IPS DF 6.9 (cell line): Measurements from ENCODE around the gene EPN2.

Source experiments
- DNase-seq: peaks from one replicate; pipeline ENCODE4 v3.0.0-alpha.2; 2013; ENCODE audit warnings: low read depth, low spot score
- H3K27ac ChIP-seq: one replicate; pipeline ENCODE4 v1.5.1; 2013; ENCODE audit warnings: low read length, control low read depth
- H3K27me3 ChIP-seq: 2 replicates; pipeline ENCODE4 v1.6.1; 2013; ENCODE audit warnings: mild to moderate bottlenecking, low read length; ENCODE audit not compliant: control insufficient read depth, insufficient read depth
- H3K36me3 ChIP-seq: 2 replicates; pipeline ENCODE4 v1.6.1; 2013; ENCODE audit warnings: low read length; ENCODE audit not compliant: control insufficient read depth, insufficient read depth
- H3K4me1 ChIP-seq: 2 replicates; pipeline ENCODE4 v1.6.1; 2013; ENCODE audit warnings: low read length; ENCODE audit not compliant: control insufficient read depth, insufficient read depth
- H3K4me3 ChIP-seq: 2 replicates; pipeline ENCODE4 v1.5.1; 2013; ENCODE audit warnings: mild to moderate bottlenecking, low read length
- H3K9me3 ChIP-seq: 2 replicates; pipeline ENCODE4 v1.6.1; 2013; ENCODE audit warnings: low read length, inconsistent platforms; ENCODE audit not compliant: control insufficient read depth, insufficient read depth
- WGBS: extraction: QIAGEN DNeasy Blood & Tissue Kit; methylation state at CpG from one replicate; pipeline ENCODE4 v1.1.7; 2013; ENCODE audit warnings: mixed read lengths, missing lambda C conversion rate; ENCODE audit not compliant: insufficient read length, insufficient coverage; 5-methylcytosine and 5-hydroxymethylcytosine counted together

The EPN2 gene

DNA sequence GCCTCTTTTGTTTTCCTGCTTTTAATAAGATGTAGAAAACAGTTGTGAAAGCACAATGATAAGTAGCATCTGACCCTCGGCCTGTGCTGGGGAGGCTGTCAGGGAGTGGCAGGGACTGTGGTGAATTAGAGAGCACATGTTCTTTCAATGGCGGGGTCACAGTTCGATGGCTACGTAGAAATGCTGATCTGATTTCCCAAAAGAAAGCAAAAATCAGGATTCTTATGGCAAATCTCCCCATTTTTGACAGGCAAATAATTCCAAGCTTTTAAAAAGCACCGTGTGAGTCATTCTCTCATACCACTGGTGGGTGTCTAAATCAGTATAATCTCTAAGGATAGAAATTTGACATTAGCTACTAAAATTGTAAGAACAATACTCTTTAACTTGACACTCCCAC, 137.0 kb downstream of the EPN2 start:
- no peaks in the 10 kb centered on the region for H3K27me3 ChIP-seq
- no peaks in the 10 kb centered on the region for H3K9me3 ChIP-seq
- H3K36me3 ChIP-seq = no peaks in the 10 kb centered on the region
- no peak overlapping the region for H3K27ac ChIP-seq
- peaks cover 3% of the 10 kb centered on the region for H3K4me1 ChIP-seq
- no CpG with 5 or more reads among the region's 5 CpGs for WGBS
- no peak for DNase-seq
- no peak overlapping the region for H3K4me3 ChIP-seq

GRCh38 chr17:19375732-19376131, 138.6 kb downstream of the EPN2 start:
- Histone ChIP-seq H3K4me1 (peaks cover 4% of the 10 kb centered on the region), H3K27ac (no peak overlapping the region), H3K36me3 (peaks cover 12% of the 10 kb centered on the region), H3K4me3 (no peak overlapping the region), H3K9me3 (no peaks in the 10 kb centered on the region), H3K27me3 (no peaks in the 10 kb centered on the region)
- WGBS = no CpG with 5 or more reads among the region's 1 CpG
- no peak for DNase-seq

- no peak for DNase-seq
- Histone ChIP-seq H3K4me3 (peak overlapping the region; percentile 61; the same call in 1 of the 2 replicates), H3K27ac (no peak overlapping the region), H3K4me1 (peaks cover 4% of the 10 kb centered on the region), H3K36me3 (peaks cover 23% of the 10 kb centered on the region), H3K9me3 (no peaks in the 10 kb centered on the region), H3K27me3 (no peaks in the 10 kb centered on the region)
- no CpG with 5 or more reads among the region's 2 CpGs for WGBS
These were observed 139.6 kb downstream of the EPN2 start for GRCh38 chr17:19376811-19377210.

DNA sequence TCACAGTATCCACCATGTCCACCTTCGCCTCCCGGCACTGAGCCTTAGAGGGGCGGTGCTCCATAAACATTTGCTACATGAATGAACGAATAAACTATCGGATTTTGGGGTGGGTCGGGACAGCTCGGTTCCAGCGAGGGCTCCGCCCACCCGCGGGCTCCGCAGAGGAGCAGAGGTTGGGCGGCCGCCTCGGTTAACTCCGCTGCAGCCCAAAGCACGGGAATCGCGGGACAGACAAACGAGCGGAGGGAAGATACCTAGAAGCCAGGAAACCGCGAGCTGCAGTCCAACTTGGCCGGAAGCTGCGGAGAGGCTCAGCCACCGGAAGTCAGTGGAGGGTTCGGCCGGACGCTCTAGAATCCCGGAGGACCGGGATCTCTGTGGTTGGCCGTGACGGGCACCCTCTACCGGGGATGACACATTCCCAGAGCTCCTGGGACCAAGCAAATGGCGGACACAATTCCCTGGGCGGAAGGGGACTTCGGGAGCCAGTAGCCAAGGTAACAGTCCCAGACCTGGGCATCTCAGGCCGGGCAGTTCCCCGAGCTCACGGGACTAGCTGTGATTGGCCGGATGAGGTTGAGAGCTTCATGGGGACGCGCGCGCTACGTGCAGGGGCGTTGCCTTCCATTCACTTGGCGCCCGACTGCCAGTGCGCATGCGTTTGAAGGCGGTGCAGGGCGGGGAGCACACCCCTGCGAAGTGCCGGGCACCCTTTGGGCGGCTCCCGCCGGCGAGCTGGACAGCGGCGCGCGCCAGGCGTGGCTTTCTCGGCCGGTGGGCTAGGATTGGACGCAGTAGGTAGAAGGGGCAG, 140.6 kb downstream of the EPN2 start:
- WGBS = no CpG with 5 or more reads among the region's 67 CpGs
- peak; percentile 96 for DNase-seq
- Histone ChIP-seq H3K4me3 (peak overlapping the region; percentile 74), H3K36me3 (peaks cover 33% of the 10 kb centered on the region), H3K9me3 (no peaks in the 10 kb centered on the region), H3K27me3 (no peaks in the 10 kb centered on the region), H3K27ac (no peak overlapping the region), H3K4me1 (peaks cover 4% of the 10 kb centered on the region)

GRCh38 chr17:19378416-19379360, 141.5 kb downstream of the EPN2 start, which contains the start of gene MAPK7:
MAPK7 (plus strand) TSS chr17:19378498; CDS start chr17:19378901, 403 bp downstream.
- H3K27me3 ChIP-seq = no peaks in the 10 kb centered on the region
- H3K36me3 ChIP-seq = peaks cover 39% of the 10 kb centered on the region
- H3K4me3 ChIP-seq = peak within 1 kb of the TSS; percentile 74
- WGBS = no CpG with 5 or more reads among the region's 69 CpGs
- no peak for DNase-seq
- H3K9me3 ChIP-seq = no peaks in the 10 kb centered on the region
- H3K4me1 ChIP-seq = peaks cover 2% of the 10 kb centered on the region; the same call in 1 of the 2 replicates
- no peak within 1 kb of the TSS for H3K27ac ChIP-seq

DNA sequence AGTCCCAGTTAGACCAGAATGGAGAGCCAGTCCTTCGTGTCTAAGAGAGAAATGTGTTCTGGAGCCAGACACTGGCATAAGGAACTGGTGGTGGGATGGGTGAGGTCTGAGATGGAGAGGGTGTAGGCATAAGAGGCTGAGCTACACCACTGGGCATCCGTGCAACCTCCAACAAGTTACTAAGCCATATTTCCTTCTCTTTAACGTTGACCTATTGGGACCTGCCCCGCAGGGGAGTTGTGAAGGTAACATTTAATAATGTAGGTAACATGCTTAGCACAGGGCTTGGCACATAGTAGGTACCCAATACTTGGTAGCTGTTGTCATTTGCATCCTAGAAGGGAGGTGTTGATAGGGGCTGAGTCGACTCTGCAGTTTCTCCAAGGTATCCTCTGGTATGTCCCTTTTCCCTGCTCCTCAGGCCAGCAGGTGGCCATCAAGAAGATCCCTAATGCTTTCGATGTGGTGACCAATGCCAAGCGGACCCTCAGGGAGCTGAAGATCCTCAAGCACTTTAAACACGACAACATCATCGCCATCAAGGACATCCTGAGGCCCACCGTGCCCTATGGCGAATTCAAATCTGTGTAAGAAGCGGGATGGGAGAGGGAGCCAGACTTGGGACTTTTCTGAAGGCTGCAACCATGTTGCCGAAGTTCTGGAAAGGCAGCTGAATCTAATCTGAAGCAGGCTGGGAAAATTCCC, 142.3 kb downstream of the EPN2 start:
- Histone ChIP-seq H3K4me3 (peak overlapping the region; percentile 74; the same call in 1 of the 2 replicates), H3K4me1 (peaks cover 2% of the 10 kb centered on the region; the same call in 1 of the 2 replicates), H3K27me3 (no peaks in the 10 kb centered on the region), H3K36me3 (peaks cover 44% of the 10 kb centered on the region), H3K27ac (no peak overlapping the region), H3K9me3 (no peaks in the 10 kb centered on the region)
- WGBS = no CpG with 5 or more reads among the region's 13 CpGs
- no peak for DNase-seq

DNA sequence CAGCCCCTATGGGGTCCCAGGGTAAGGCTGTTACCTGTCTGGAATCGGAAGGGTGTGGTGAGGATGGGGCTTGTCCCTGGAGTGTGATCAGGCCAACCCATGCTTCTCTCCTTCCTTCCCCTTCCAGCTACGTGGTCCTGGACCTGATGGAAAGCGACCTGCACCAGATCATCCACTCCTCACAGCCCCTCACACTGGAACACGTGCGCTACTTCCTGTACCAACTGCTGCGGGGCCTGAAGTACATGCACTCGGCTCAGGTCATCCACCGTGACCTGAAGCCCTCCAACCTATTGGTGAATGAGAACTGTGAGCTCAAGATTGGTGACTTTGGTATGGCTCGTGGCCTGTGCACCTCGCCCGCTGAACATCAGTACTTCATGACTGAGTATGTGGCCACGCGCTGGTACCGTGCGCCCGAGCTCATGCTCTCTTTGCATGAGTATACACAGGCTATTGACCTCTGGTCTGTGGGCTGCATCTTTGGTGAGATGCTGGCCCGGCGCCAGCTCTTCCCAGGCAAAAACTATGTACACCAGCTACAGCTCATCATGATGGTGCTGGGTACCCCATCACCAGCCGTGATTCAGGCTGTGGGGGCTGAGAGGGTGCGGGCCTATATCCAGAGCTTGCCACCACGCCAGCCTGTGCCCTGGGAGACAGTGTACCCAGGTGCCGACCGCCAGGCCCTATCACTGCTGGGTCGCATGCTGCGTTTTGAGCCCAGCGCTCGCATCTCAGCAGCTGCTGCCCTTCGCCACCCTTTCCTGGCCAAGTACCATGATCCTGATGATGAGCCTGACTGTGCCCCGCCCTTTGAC, 143.5 kb downstream of the EPN2 start:
- H3K9me3 ChIP-seq = no peaks in the 10 kb centered on the region
- H3K4me1 ChIP-seq = peaks cover 2% of the 10 kb centered on the region; the same call in 1 of the 2 replicates
- WGBS = no CpG with 5 or more reads among the region's 29 CpGs
- DNase-seq = no peak
- H3K27me3 ChIP-seq = no peaks in the 10 kb centered on the region
- H3K36me3 ChIP-seq = peaks cover 49% of the 10 kb centered on the region
- no peak overlapping the region for H3K27ac ChIP-seq
- no peak overlapping the region for H3K4me3 ChIP-seq

DNA sequence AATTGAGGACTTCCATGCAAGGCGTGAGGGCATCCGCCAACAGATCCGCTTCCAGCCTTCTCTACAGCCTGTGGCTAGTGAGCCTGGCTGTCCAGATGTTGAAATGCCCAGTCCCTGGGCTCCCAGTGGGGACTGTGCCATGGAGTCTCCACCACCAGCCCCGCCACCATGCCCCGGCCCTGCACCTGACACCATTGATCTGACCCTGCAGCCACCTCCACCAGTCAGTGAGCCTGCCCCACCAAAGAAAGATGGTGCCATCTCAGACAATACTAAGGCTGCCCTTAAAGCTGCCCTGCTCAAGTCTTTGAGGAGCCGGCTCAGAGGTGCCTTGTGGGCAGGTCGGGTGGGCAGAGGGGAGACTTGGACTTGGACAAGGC, 144.2 kb downstream of the EPN2 start:
- Histone ChIP-seq H3K27me3 (no peaks in the 10 kb centered on the region), H3K36me3 (peaks cover 49% of the 10 kb centered on the region), H3K9me3 (no peaks in the 10 kb centered on the region), H3K4me1 (peaks cover 3% of the 10 kb centered on the region; the same call in 1 of the 2 replicates), H3K27ac (no peak overlapping the region), H3K4me3 (no peak overlapping the region)
- no CpG with 5 or more reads among the region's 7 CpGs for whole genome bisulfite sequencing
- DNase-seq = no peak

GRCh38 chr17:19381741-19382444, 144.7 kb downstream of the EPN2 start:
- no peaks in the 10 kb centered on the region for H3K27me3 ChIP-seq
- H3K4me3 ChIP-seq = no peak overlapping the region
- no CpG with 5 or more reads among the region's 31 CpGs for WGBS
- H3K9me3 ChIP-seq = no peaks in the 10 kb centered on the region
- H3K27ac ChIP-seq = no peak overlapping the region
- H3K36me3 ChIP-seq = peaks cover 49% of the 10 kb centered on the region
- H3K4me1 ChIP-seq = peaks cover 5% of the 10 kb centered on the region; the same call in 1 of the 2 replicates
- DNase-seq = no peak
